Stimulated activated CD8-positive, alpha-beta memory T cell treated with anti-CD3 and anti-CD28 coated beads, Interleukin-7, amount 100 ng/mL, for 24 hours (primary cell): Measurements from ENCODE around the gene BNIP3.

Experiments
- DNase-seq: peaks from one replicate; pipeline ENCODE4 v3.0.0-alpha.2; 2020; ENCODE audit warnings: low read depth

BNIP3 gene

GRCh38 chr10:131949041-131949862 is 32.5 kb downstream of the BNIP3 start:
- DNase-seq: no peak

- no peak for DNase-seq
These were observed 33.2 kb downstream of the BNIP3 start for GRCh38 chr10:131948501-131948900.

- DNase-seq: no peak
These were observed 33.9 kb downstream of the BNIP3 start for GRCh38 chr10:131947631-131948347.

GRCh38 chr10:131946880-131947279 is 34.8 kb downstream of the BNIP3 start:
- DNase-seq: no peak

- no peak for DNase-seq
These were observed 35.4 kb downstream of the BNIP3 start for GRCh38 chr10:131946321-131946751.

- no peak for DNase-seq
These were observed 36.6 kb downstream of the BNIP3 start for GRCh38 chr10:131944976-131945695.

- no peak for DNase-seq
These were observed 37.3 kb downstream of the BNIP3 start for GRCh38 chr10:131944412-131944811.

- DNase-seq: no peak
These were observed 38.5 kb downstream of the BNIP3 start for GRCh38 chr10:131943021-131943814.

- DNase-seq: no peak
These were observed 39.3 kb downstream of the BNIP3 start for GRCh38 chr10:131942455-131942854.

- no peak for DNase-seq
These were observed 43.0 kb downstream of the BNIP3 start for GRCh38 chr10:131938681-131939080.

GRCh38 chr10:131937836-131938235 is 43.9 kb downstream of the BNIP3 start:
- DNase-seq: no peak

- DNase-seq: no peak
These were observed 45.0 kb downstream of the BNIP3 start for GRCh38 chr10:131936736-131937135.

- no peak for DNase-seq
These were observed 45.4 kb downstream of the BNIP3 start for GRCh38 chr10:131936294-131936693.

GRCh38 chr10:131935260-131935659 is 46.5 kb downstream of the BNIP3 start:
- DNase-seq: no peak

GRCh38 chr10:131934769-131935168 is 47.0 kb downstream of the BNIP3 start:
- DNase-seq: no peak

- DNase-seq: no peak
These were observed 48.0 kb downstream of the BNIP3 start for GRCh38 chr10:131933696-131934086.

- DNase-seq: no peak
These were observed 48.6 kb downstream of the BNIP3 start for GRCh38 chr10:131933016-131933695.

GRCh38 chr10:131931981-131932380 is 49.7 kb downstream of the BNIP3 start:
- DNase-seq: no peak

GRCh38 chr10:131930586-131931330 is 51.0 kb downstream of the BNIP3 start:
- no peak for DNase-seq

- DNase-seq: no peak
These were observed 51.6 kb downstream of the BNIP3 start for GRCh38 chr10:131930150-131930549.
